HepG2 (cell line): ENCODE measurements around the gene SYNE2. TPM values are rescaled to one million over a fixed set of nuclear protein-coding genes. Genes with fewer than 3 reads are reported as not detected.

Source experiments
- ATAC-seq: fragments of 200-7000 bp; cut with Tn5 transposase; 3 replicates; pipeline ENCODE4 v1.9.1; 2020; ENCODE audit warnings: mild to moderate bottlenecking, moderate library complexity
- BruUV-seq: library from RNA; stranded (reverse); fragments of 400-500 nt; replicated peaks from 2 replicates; lab custom pipeline; 2021; lab: Mats Ljungman, UMichigan
- CTCF ChIA-PET: fragments of 300-600 bp; formaldehyde crosslinking; extraction: SDS; loops from one replicate; lab custom pipeline; 2021; ENCODE audit warnings: low total read pairs, inconsistent platforms, low intra/inter-chr PET ratio; lab: Yijun Ruan, JAX
- POLR2A ChIA-PET: fragments of 350-600 bp; sonication (Branson Sonifier 250); formaldehyde crosslinking; loops from one replicate; lab custom pipeline; 2020; ENCODE audit warnings: antibody characterized with exemption, inconsistent platforms; lab: Yijun Ruan, JAX
- DNase-seq: peaks from one replicate; pipeline ENCODE4 v3.0.0-alpha.2; 2015; ENCODE audit warnings: low spot score
- FAIRE-seq: peaks from 3 replicates; lab custom pipeline; 2011; peaks lifted over from hg19 to GRCh38; lab: Jason Lieb, UNC
- H2AFZ ChIP-seq: one replicate; pipeline ENCODE4 v1.6.1; 2011; ENCODE audit warnings: low read length, inconsistent platforms
- H3K27ac ChIP-seq: fragments of 300-600 bp; 3 replicates; pipeline ENCODE4 v1.8.0; 2011; ENCODE audit warnings: mixed run types, mild to moderate bottlenecking, mixed read lengths, low read length, inconsistent platforms; ENCODE audit not compliant: insufficient read depth; ENCODE audit errors: extremely low read length
- H3K27me3 ChIP-seq, 2 experiments: fragments of 200-600 bp in 1 of 2; 2 replicates in 1 of 2; 3 replicates in 1 of 2; pipeline versions ENCODE4 v1.6.0 to v1.8.0; 2011; ENCODE audit warnings: low read length in 2 of 2, mild to moderate bottlenecking in 2 of 2, moderate library complexity in 2 of 2, inconsistent platforms in 1 of 2; ENCODE audit not compliant: insufficient read depth in 2 of 2, control insufficient read depth in 1 of 2
- H3K36me3 ChIP-seq, 2 experiments: fragments of 200-600 bp in 1 of 2; replicated peaks in 1 of 2; 2 replicates in 1 of 2; 3 replicates in 1 of 2; pipeline versions ENCODE4 v1.5.1 to v1.8.0; 2011; ENCODE audit warnings: low read length in 2 of 2, inconsistent platforms in 1 of 2; ENCODE audit not compliant: insufficient read depth in 2 of 2, control insufficient read depth in 1 of 2
- H3K4me1 ChIP-seq: 2 replicates; pipeline ENCODE4 v1.5.1; 2012; ENCODE audit warnings: low read length, inconsistent platforms; ENCODE audit not compliant: insufficient read depth
- H3K4me2 ChIP-seq: 2 replicates; pipeline ENCODE4 v1.6.0; 2011; ENCODE audit warnings: low read depth, low read length, inconsistent platforms
- H3K4me3 ChIP-seq, 3 experiments: fragments of 200-600 bp in 1 of 3; sonication (generic), shearing (Covaris generic) in 1 of 3; replicated peaks in 1 of 3; 2 replicates each; pipeline ENCODE4 v1.5.1; 2011 to 2016; ENCODE audit warnings: low read length in 3 of 3, inconsistent platforms in 2 of 3, low read depth in 2 of 3, mild to moderate bottlenecking in 2 of 3, control low read depth in 1 of 3, mixed read lengths in 1 of 3; ENCODE audit not compliant: insufficient read depth in 1 of 3
- H3K79me2 ChIP-seq: one replicate; pipeline ENCODE4 v1.6.1; 2011; ENCODE audit warnings: low read length, inconsistent platforms; ENCODE audit not compliant: insufficient read depth
- H3K9ac ChIP-seq: 2 replicates; pipeline ENCODE4 v1.6.0; 2011; ENCODE audit warnings: mild to moderate bottlenecking, low read depth, low read length, inconsistent platforms; ENCODE audit not compliant: insufficient read depth
- H3K9me3 ChIP-seq: 2 replicates; pipeline ENCODE4 v1.5.1; 2012; ENCODE audit warnings: mild to moderate bottlenecking, low read length
- H4K20me1 ChIP-seq: 2 replicates; pipeline ENCODE4 v1.6.0; 2011; ENCODE audit warnings: inconsistent platforms, mild to moderate bottlenecking, low read length, moderate library complexity; ENCODE audit not compliant: insufficient read depth
- ARID4A ChIP-seq: sonication (generic); formaldehyde crosslinking; IDR thresholded peaks from 2 replicates; pipeline ENCODE4 v1.5.0; 2020; ENCODE audit warnings: mild to moderate bottlenecking, missing genetic modification reagents, borderline replicate concordance
- CBFB ChIP-seq: sonication (generic); formaldehyde crosslinking; IDR thresholded peaks from 2 replicates; pipeline ENCODE4 v1.4.0; 2020; ENCODE audit warnings: missing genetic modification reagents
- CC2D1A ChIP-seq: sonication (generic); formaldehyde crosslinking; IDR thresholded peaks from 2 replicates; pipeline ENCODE4 v1.8.1; 2023; ENCODE audit warnings: mild to moderate bottlenecking, missing genetic modification reagents
- CERS6 ChIP-seq: sonication (generic); formaldehyde crosslinking; IDR thresholded peaks from 2 replicates; pipeline ENCODE4 v1.5.0; 2020; ENCODE audit warnings: missing genetic modification reagents
- HDAC2 ChIP-seq: sonication (generic); formaldehyde crosslinking; IDR thresholded peaks from 2 replicates; pipeline ENCODE4 v1.4.0; 2020; ENCODE audit warnings: missing genetic modification reagents
- MXI1 ChIP-seq: IDR thresholded peaks from 3 replicates; pipeline ENCODE4 v1.6.1; 2012; ENCODE audit warnings: low read depth, low read length, inconsistent platforms, borderline replicate concordance
- NONO ChIP-seq, 2 experiments: fragments of 450-650 bp in 1 of 2; sonication (generic) in 1 of 2; formaldehyde crosslinking in 1 of 2; IDR thresholded peaks in 1 of 2; conservative IDR thresholded peaks in 1 of 2; 2 replicates each; pipeline versions ENCODE4 v1.6.1 to v1.8.0; 2017 to 2022; ENCODE audit warnings: mild to moderate bottlenecking in 1 of 2, missing genetic modification reagents in 1 of 2, moderate library complexity in 1 of 2
- ZFX ChIP-seq: sonication (generic); formaldehyde crosslinking; IDR thresholded peaks from 2 replicates; pipeline ENCODE4 v1.4.0; 2020; ENCODE audit warnings: mild to moderate bottlenecking, low read depth, missing genetic modification reagents, moderate library complexity
- ZNF18 ChIP-seq: sonication (generic); formaldehyde crosslinking; IDR thresholded peaks from 2 replicates; pipeline ENCODE4 v1.8.0; 2022; ENCODE audit warnings: mild to moderate bottlenecking, missing genetic modification reagents; ENCODE audit not compliant: insufficient replicate concordance
- ZNF234 ChIP-seq: sonication (generic); formaldehyde crosslinking; conservative IDR thresholded peaks from 2 replicates; pipeline ENCODE4 v1.5.1; 2020; ENCODE audit warnings: mild to moderate bottlenecking, missing genetic modification reagents
- ZNF451 ChIP-seq: sonication (generic); formaldehyde crosslinking; IDR thresholded peaks from 2 replicates; pipeline ENCODE4 v1.5.0; 2020; ENCODE audit warnings: mild to moderate bottlenecking, missing genetic modification reagents
- ZNF547 ChIP-seq: sonication (generic); formaldehyde crosslinking; IDR thresholded peaks from 2 replicates; pipeline ENCODE4 v1.5.1; 2020; ENCODE audit warnings: mild to moderate bottlenecking, missing genetic modification reagents
- ZNF704 ChIP-seq: sonication (generic); formaldehyde crosslinking; IDR thresholded peaks from 2 replicates; pipeline ENCODE4 v1.8.1; 2023; ENCODE audit warnings: mild to moderate bottlenecking, inconsistent platforms, moderate library complexity, missing genetic modification reagents, borderline replicate concordance
- ZNF770 ChIP-seq: sonication (generic); formaldehyde crosslinking; IDR thresholded peaks from 2 replicates; pipeline ENCODE4 v1.5.0; 2020; ENCODE audit warnings: mild to moderate bottlenecking, missing genetic modification reagents
- WGBS: methylation state at CpG from one replicate; pipeline ENCODE4 v1.1.6; 2017; ENCODE audit warnings: low lambda C conversion rate; 5-methylcytosine and 5-hydroxymethylcytosine counted together
- in situ Hi-C: cut with HindIII; loops from 2 replicates; pipeline ENCODE4 v1.10.0; 2017; ENCODE audit warnings: low pct_unique_long_range_greater_than_20kb; ENCODE audit not compliant: extremely low pct_ligation_motif_present
- intact Hi-C: fragments of 100-400 bp; cut with micrococcal nuclease; formaldehyde crosslinking; loops from one replicate; pipeline ENCODE4 v1.10.0; 2022; ENCODE audit not compliant: unreplicated experiment
- polyA plus RNA-seq, 8 experiments: library from polyadenylated mRNA; depleted of rRNA in 3 of 8; stranded (reverse) in 7 of 8; unstranded in 1 of 8; fragments of >200 nt; fragmentation: Illumina TruSeq in 4 of 8; extraction: Trizol in 4 of 8; gene quantifications; 2 replicates each; pipeline versions ENCODE4 v1.2.1 to v1.2.3, GENCODE V29; 2011 to 2016; ENCODE audit warnings: low read depth in 4 of 8, missing spikeins in 1 of 8, mixed read lengths in 1 of 8; ENCODE audit not compliant: insufficient read depth in 1 of 8
- total RNA-seq, 5 experiments: library from RNA; depleted of rRNA; stranded (reverse); fragments of >200 nt; fragmentation: Illumina TruSeq; extraction: Trizol; gene quantifications; 2 replicates each; pipeline ENCODE4 v1.2.3, GENCODE V29; 2016; ENCODE audit warnings: low read depth in 1 of 5

The SYNE2 gene
- total and polyA plus RNA-seq, 2 of the 13 experiments (the other 11 are each of a cell fraction or from before 2014, with no cell fraction given) = 6.2 to 13.3 TPM

- H3K4me1 ChIP-seq = peaks cover 25% of the 10 kb centered on the region
- no peaks in the 10 kb centered on the region for H3K9me3 ChIP-seq
- H3K4me3 ChIP-seq = no peak overlapping the region
- H3K9ac ChIP-seq = no peak overlapping the region
- WGBS = 98% methylated on average over 2 of the region's 2 CpGs
- H3K4me2 ChIP-seq = no peak overlapping the region
- CTCF ChIA-PET = no interaction called here
- H3K79me2 ChIP-seq = no peaks in the 10 kb centered on the region
- intact Hi-C loops (loop anchor here (5.0 kb wide), 1 partner anchor 48 kb away; the partner anchor contains the start of gene SYNE2), in situ Hi-C loops (no loop called here)
- no peak for ATAC-seq
- no peak overlapping the region for H2AFZ ChIP-seq
- no peak for FAIRE-seq
- H3K36me3 ChIP-seq = no peaks in the 10 kb centered on the region
- no peak for DNase-seq
- POLR2A ChIA-PET = no interaction called here
- BruUV-seq = no TSS peak
- no peaks in the 10 kb centered on the region for H3K27me3 ChIP-seq
- no peaks in the 10 kb centered on the region for H4K20me1 ChIP-seq
- no peak overlapping the region for H3K27ac ChIP-seq
- TF ChIP-seq ZNF18 (CRISPR knock-in tag) = no peak
- TF ChIP-seq HDAC2 (CRISPR knock-in tag) = no peak
- TF ChIP-seq ZNF451 (CRISPR knock-in tag) = no peak
- TF ChIP-seq ZNF547 (CRISPR knock-in tag) = no peak
- TF ChIP-seq CBFB (CRISPR knock-in tag) = no peak
- TF ChIP-seq MXI1 = no peak
- TF ChIP-seq CC2D1A (CRISPR knock-in tag) = no peak
- no peak for TF ChIP-seq CERS6 (CRISPR knock-in tag)
- TF ChIP-seq ARID4A (CRISPR knock-in tag) = no peak
- TF ChIP-seq ZNF770 (CRISPR knock-in tag) = no peak
- no peak for TF ChIP-seq NONO (IDR thresholded peaks at IDR 0.05)
- no peak for TF ChIP-seq NONO (CRISPR knock-in tag; conservative IDR thresholded peaks at IDR 0.05)
- no peak for TF ChIP-seq ZNF234 (CRISPR knock-in tag)
- no peak for TF ChIP-seq ZNF704 (CRISPR knock-in tag)
- TF ChIP-seq ZFX (CRISPR knock-in tag) = no peak
Measured at GRCh38 chr14:63899953-63900352, 47.1 kb downstream of the SYNE2 start.
